ENCODE results near the gene CCN5.

Gene CCN5

DNA sequence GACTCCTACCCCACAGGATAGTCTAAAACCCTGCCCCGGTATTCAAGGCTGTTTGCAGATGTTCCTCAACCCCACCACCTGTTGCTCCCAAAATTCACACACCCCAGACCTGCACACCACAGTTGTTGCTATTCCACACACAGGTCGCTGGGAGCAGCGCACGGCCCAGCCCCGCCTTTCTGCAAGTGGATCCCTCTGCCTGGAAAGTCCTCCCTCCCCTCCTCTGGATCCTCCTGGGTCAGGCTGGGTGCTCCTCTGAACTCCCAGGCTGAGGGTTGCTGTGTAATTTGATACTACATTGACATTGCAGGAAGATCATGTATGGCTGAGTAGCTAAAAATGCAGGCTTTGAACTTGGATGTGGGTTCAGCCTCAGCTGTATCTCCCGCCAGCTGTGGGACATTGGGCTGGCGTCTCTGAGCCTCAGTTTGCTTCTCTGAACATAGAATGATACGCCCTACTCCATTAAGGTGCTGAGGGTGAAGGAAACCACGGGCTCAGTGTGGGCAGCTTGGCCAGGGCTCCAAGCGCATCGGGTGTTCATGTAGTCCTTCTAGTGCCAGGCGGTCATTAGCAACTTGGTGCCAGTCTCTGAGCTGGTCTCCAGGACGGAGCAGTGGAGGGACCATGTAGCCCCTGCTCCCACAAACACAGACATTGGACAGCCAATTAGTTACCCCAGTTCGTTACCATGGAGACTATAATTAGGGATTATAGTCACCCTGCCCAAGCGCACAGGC lies 13.9 kb upstream of the CCN5 start:
- Histone ChIP-seq H4K20me1 (ENCODE audit: insufficient read depth, low read length) (no peaks in the 10 kb centered on the region), H2AFZ (ENCODE audit: low read depth, low read length) (no peak overlapping the region), H3K4me1 (ENCODE audit: low read length) (0 out of 2 replicates have a peak, but pooled peaks cover 4% of the 10 kb centered on the region), H3K27me3 (ENCODE audit: low read depth, low read length) (peaks cover 13% of the 10 kb centered on the region), H3K36me3 (replicated peaks; ENCODE audit: low read depth, low read length) (no peaks in the 10 kb centered on the region), H3K27ac (ENCODE audit: low read length) (no peak overlapping the region), H3K9me3 (ENCODE audit: insufficient read depth, low read length) (no peaks in the 10 kb centered on the region), H3K4me2 (ENCODE audit: low read length) (no peak overlapping the region), H3K9ac (ENCODE audit: low read length) (no peak overlapping the region), H3K79me2 (ENCODE audit: low read length) (no peaks in the 10 kb centered on the region), H3K4me3 (ENCODE audit: low read length) (no peak overlapping the region)
- TF ChIP-seq EZH2phosphoT487 (IDR thresholded peaks at IDR 0.05; ENCODE audit: low read depth) (no peak), CTCF (IDR thresholded peaks at IDR 0.05; ENCODE audit: low read depth, low read length) (no peak)

DNA sequence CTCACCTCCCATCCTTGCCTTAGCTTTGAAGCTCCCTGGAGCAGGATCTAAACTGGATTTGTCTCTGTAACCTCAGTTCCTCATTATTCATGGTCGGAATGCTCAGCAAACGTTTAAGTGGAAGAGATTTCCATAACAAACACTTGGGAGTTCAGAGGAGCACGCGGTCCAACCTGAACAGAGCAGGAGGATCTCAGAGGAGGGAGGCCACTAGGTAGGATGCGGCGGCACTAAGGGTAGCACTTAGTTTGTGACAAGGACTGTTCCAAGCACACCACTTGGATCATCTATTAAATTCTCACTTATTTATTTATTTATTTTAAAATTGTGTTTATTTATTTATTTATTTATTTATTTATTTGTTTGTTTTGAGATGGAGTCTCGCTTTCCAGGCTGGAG lies 13.3 kb upstream of the CCN5 start:
- Histone ChIP-seq H3K4me3 (ENCODE audit: low read length) (no peak overlapping the region), H3K9ac (ENCODE audit: low read length) (no peak overlapping the region), H3K4me1 (ENCODE audit: low read length) (0 out of 2 replicates have a peak, but pooled peaks cover 4% of the 10 kb centered on the region), H3K36me3 (replicated peaks; ENCODE audit: low read depth, low read length) (no peaks in the 10 kb centered on the region), H3K79me2 (ENCODE audit: low read length) (no peaks in the 10 kb centered on the region), H3K27me3 (ENCODE audit: low read depth, low read length) (peaks cover 13% of the 10 kb centered on the region), H2AFZ (ENCODE audit: low read depth, low read length) (no peak overlapping the region), H3K4me2 (ENCODE audit: low read length) (no peak overlapping the region), H4K20me1 (ENCODE audit: insufficient read depth, low read length) (no peaks in the 10 kb centered on the region), H3K27ac (ENCODE audit: low read length) (no peak overlapping the region), H3K9me3 (ENCODE audit: insufficient read depth, low read length) (no peaks in the 10 kb centered on the region)
- TF ChIP-seq CTCF (IDR thresholded peaks at IDR 0.05; ENCODE audit: low read depth, low read length) = no peak
- TF ChIP-seq EZH2phosphoT487 (IDR thresholded peaks at IDR 0.05; ENCODE audit: low read depth) = no peak

- Histone ChIP-seq H2AFZ (ENCODE audit: low read depth, low read length) (no peak overlapping the region), H3K9ac (ENCODE audit: low read length) (no peak overlapping the region), H3K79me2 (ENCODE audit: low read length) (no peaks in the 10 kb centered on the region), H3K4me1 (ENCODE audit: low read length) (no peaks in the 10 kb centered on the region), H3K4me3 (ENCODE audit: low read length) (no peak overlapping the region), H3K4me2 (ENCODE audit: low read length) (no peak overlapping the region), H3K9me3 (ENCODE audit: insufficient read depth, low read length) (no peaks in the 10 kb centered on the region), H3K27ac (ENCODE audit: low read length) (no peak overlapping the region), H3K36me3 (replicated peaks; ENCODE audit: low read depth, low read length) (no peaks in the 10 kb centered on the region), H4K20me1 (ENCODE audit: insufficient read depth, low read length) (no peaks in the 10 kb centered on the region), H3K27me3 (ENCODE audit: low read depth, low read length) (peaks cover 13% of the 10 kb centered on the region)
- TF ChIP-seq EZH2phosphoT487 (IDR thresholded peaks at IDR 0.05; ENCODE audit: low read depth) (no peak), CTCF (IDR thresholded peaks at IDR 0.05; ENCODE audit: low read depth, low read length) (no peak)
Measured at GRCh38 chr20:44702776-44703175, 12.4 kb upstream of the CCN5 start.

DNA sequence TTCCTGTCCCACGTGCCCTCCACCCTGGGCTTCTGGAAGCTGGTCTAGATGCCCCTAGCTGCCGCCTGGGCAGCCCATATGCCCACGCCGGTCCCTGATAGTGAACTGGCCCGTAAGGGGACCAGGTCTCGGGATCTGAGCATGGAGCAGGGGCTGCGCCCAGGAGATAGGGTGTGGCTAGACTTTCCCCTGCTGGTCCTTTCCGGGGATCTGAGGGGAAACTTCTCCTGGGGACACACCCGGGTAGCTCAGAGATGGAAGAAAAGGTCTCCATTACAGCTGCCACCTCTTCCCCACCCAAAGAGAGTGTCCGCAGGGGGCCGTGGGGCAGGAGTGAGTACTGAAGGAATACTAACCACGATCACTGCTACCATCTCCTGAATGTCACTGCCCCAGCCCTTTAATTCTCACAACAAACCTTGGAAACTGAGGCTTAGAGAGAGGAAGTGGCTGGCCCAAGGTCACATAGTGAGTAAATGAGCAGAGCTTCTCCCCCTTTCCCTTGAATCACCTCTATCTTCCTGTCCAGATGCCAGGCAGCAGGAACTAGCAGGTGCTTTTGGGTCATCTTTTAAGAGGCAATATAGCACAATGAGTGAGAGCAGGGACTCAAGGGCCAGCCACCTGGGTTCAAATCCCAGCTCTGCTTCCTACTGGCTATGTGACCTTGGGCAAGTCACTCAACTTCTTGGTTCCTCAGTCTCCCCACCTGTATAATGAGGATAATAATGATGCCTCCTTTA lies 11.8 kb upstream of the CCN5 start:
- Histone ChIP-seq H3K27me3 (ENCODE audit: low read depth, low read length) (peaks cover 13% of the 10 kb centered on the region), H3K4me3 (ENCODE audit: low read length) (no peak overlapping the region), H3K9me3 (ENCODE audit: insufficient read depth, low read length) (no peaks in the 10 kb centered on the region), H4K20me1 (ENCODE audit: insufficient read depth, low read length) (no peaks in the 10 kb centered on the region), H3K79me2 (ENCODE audit: low read length) (no peaks in the 10 kb centered on the region), H3K4me1 (ENCODE audit: low read length) (no peaks in the 10 kb centered on the region), H3K27ac (ENCODE audit: low read length) (no peak overlapping the region), H3K36me3 (replicated peaks; ENCODE audit: low read depth, low read length) (no peaks in the 10 kb centered on the region), H3K9ac (ENCODE audit: low read length) (no peak overlapping the region), H3K4me2 (ENCODE audit: low read length) (no peak overlapping the region), H2AFZ (ENCODE audit: low read depth, low read length) (no peak overlapping the region)
- TF ChIP-seq EZH2phosphoT487 (IDR thresholded peaks at IDR 0.05; ENCODE audit: low read depth) (no peak), CTCF (IDR thresholded peaks at IDR 0.05; ENCODE audit: low read depth, low read length) (no peak)

Data from OCI-LY3 (cell line).